Ovary (tissue), 9 donors: ENCODE measurements around the gene ATP2B2. TPM values are rescaled to one million over a fixed set of nuclear protein-coding genes. Genes with fewer than 3 reads are reported as not detected.

ENCODE experiments used
- DNase-seq, 5 donors: peaks; one replicate each; pipeline ENCODE4 v3.0.0-alpha.2; 2019 to 2020
- H3K27ac ChIP-seq, 2 donors: fragments of 200-600 bp; one replicate each; pipeline versions ENCODE4 v1.5.1 to v1.8.0; 2019 to 2022
- H3K27me3 ChIP-seq: fragments of 200-600 bp; one replicate; pipeline ENCODE4 v1.8.0; 2022
- H3K36me3 ChIP-seq: fragments of 200-600 bp; sonication (generic); one replicate; pipeline ENCODE4 v1.5.1; 2019
- H3K4me1 ChIP-seq: one replicate; pipeline ENCODE4 v1.8.1; 2013; ENCODE audit warnings: mild to moderate bottlenecking, moderate library complexity; ENCODE audit not compliant: insufficient read depth
- H3K4me3 ChIP-seq: fragments of 200-600 bp; sonication (generic); one replicate; pipeline ENCODE4 v1.5.1; 2017
- H3K9me3 ChIP-seq, 2 donors: fragments of 200-600 bp in 1 of 2; sonication (generic) in 1 of 2; one replicate each; pipeline versions ENCODE4 v1.5.1 to v1.8.1; 2013 to 2019; ENCODE audit warnings: mild to moderate bottlenecking in 1 of 2, moderate library complexity in 1 of 2
- CTCF ChIP-seq, 3 donors: fragments of 450-650 bp in 2 of 3; fragments of 200-600 bp in 1 of 3; IDR thresholded peaks; one replicate each; pipeline versions ENCODE4 v1.5.1 to v1.8.0; 2016 to 2022; ENCODE audit warnings: antibody characterized with exemption in 3 of 3, mild to moderate bottlenecking in 1 of 3
- EP300 ChIP-seq: sonication (generic); formaldehyde crosslinking; IDR thresholded peaks from one replicate; pipeline ENCODE4 v1.6.1; 2017; ENCODE audit warnings: antibody characterized with exemption
- POLR2A ChIP-seq: fragments of 450-650 bp; IDR thresholded peaks from one replicate; pipeline ENCODE4 v1.6.1; 2017; ENCODE audit warnings: antibody characterized with exemption, mild to moderate bottlenecking, moderate library complexity
- WGBS, 3 donors: extraction: QIAGEN DNeasy Blood & Tissue Kit in 1 of 3; methylation state at CpG; one replicate each; pipeline versions ENCODE4 v1.1.5 to v1.1.7; 2013 to 2017; 5-methylcytosine and 5-hydroxymethylcytosine counted together
- intact Hi-C, 4 donors: fragments of 100-400 bp; cut with DNase I; formaldehyde crosslinking; loops; one replicate each; pipeline versions ENCODE4 v1.11.0 to v1.15.1; 2022 to 2023
- microRNA counts: library from miRNA; unstranded; fragments of <30 nt; microRNA quantifications from one replicate; lab custom pipeline; 2016
- microRNA-seq, 3 donors: library from miRNA; unstranded; fragments of <30 nt; microRNA quantifications; one replicate each; pipeline versions ENCODE4 to v1.2.0, GENCODE V29; 2019 to 2020
- polyA plus RNA-seq, 2 donors: library from polyadenylated mRNA; stranded (reverse); fragments of 200-250 nt in 1 of 2; fragments of 350-450 nt in 1 of 2; fragmentation: Illumina TruSeq in 1 of 2; extraction: RNeasy Lipid Tissue Mini Kit (QIAGEN cat#74804) in 1 of 2; gene quantifications; one replicate each; pipeline ENCODE4 v1.2.3, GENCODE V29; 2013 to 2014
- small RNA-seq: library from RNA; depleted of rRNA; stranded (forward); fragments of <200 nt; gene quantifications from one replicate; pipeline ENCODE3, GENCODE V24; 2016
- total RNA-seq, 7 donors: library from RNA; depleted of rRNA in 2 of 7; stranded (reverse); fragments of >200 nt in 2 of 7; fragmentation: NEBNext Ultra II Directional in 3 of 7; extraction: Animal tissue kit (Norgen Biotek cat#: 25700) in 3 of 7; gene quantifications; one replicate each; pipeline versions ENCODE4 v1.1.0 to v1.2.4, GENCODE V29; 2016 to 2023
- donor health status: DM: no; HTN: no; CAD: no; lungs with moderate emphysema.
- donor health status: DM: no; HTN: no; CAD: no.
- donor health status: Bipolar disorder and iron deficiency.
- donor health status: DM: yes; HTN: yes; CAD: no.
- donor health status: DM: no; HTN: no; CAD: no.
- donor health status: DM: yes; HTN: yes; CAD: no.

ATP2B2 gene
- total and polyA plus RNA-seq, 9 donors: 0.05 to 11.6 (median 0.52) TPM; not detected in 2

GRCh38 chr3:10279384-10280176, 225.8 kb downstream of the ATP2B2 start:
- Histone ChIP-seq H3K4me1 (no peaks in the 10 kb centered on the region), H3K27ac (no peak overlapping the region), H3K36me3 (no peaks in the 10 kb centered on the region), H3K27me3 (no peaks in the 10 kb centered on the region), H3K4me3 (no peak overlapping the region), H3K9me3 (no peaks in the 10 kb centered on the region)
- TF ChIP-seq POLR2A (no peak), CTCF (IDR thresholded peaks at IDR 0.05) (no peak), EP300 (no peak)
- WGBS, 3 donors: 86 to 91% (median 87%) methylated on average over 13 of the region's 13 CpGs
- intact Hi-C loops: no loop called here
- DNase-seq: peak in 2 of 5 donors; percentile 4 to 8

- no peak overlapping the region for H3K4me3 ChIP-seq
- H3K27ac ChIP-seq: no peak overlapping the region
- intact Hi-C loops: no loop called here
- H3K9me3 ChIP-seq: no peaks in the 10 kb centered on the region
- DNase-seq: peak in 2 of 5 donors; percentile 2 to 20
- no peaks in the 10 kb centered on the region for H3K27me3 ChIP-seq
- H3K36me3 ChIP-seq: no peaks in the 10 kb centered on the region
- TF ChIP-seq POLR2A (no peak), EP300 (no peak), CTCF (IDR thresholded peaks at IDR 0.05) (no peak)
- 94 to 100% (median 96%) methylated on average over 1 of the region's 1 CpG for WGBS, 3 donors
- H3K4me1 ChIP-seq: no peaks in the 10 kb centered on the region
Measured at GRCh38 chr3:10278501-10278900, 226.9 kb downstream of the ATP2B2 start.

GRCh38 chr3:10277115-10277625, 228.2 kb downstream of the ATP2B2 start:
- intact Hi-C loops: no loop called here
- no peak overlapping the region for H3K27ac ChIP-seq
- H3K36me3 ChIP-seq: no peaks in the 10 kb centered on the region
- 78 to 91% (median 85%) methylated on average over 3 of the region's 3 CpGs for WGBS, 3 donors
- H3K4me3 ChIP-seq: no peak overlapping the region
- H3K9me3 ChIP-seq: no peaks in the 10 kb centered on the region
- H3K4me1 ChIP-seq: peaks cover 6% of the 10 kb centered on the region
- peak in 1 of 5 donors; percentile 5 for DNase-seq
- TF ChIP-seq EP300: no peak
- no peak for TF ChIP-seq POLR2A
- no peak for TF ChIP-seq CTCF (IDR thresholded peaks at IDR 0.05)
- no peaks in the 10 kb centered on the region for H3K27me3 ChIP-seq

GRCh38 chr3:10274601-10275000, 230.8 kb downstream of the ATP2B2 start:
- no peaks in the 10 kb centered on the region for H3K36me3 ChIP-seq
- TF ChIP-seq POLR2A: no peak
- no peak for TF ChIP-seq CTCF (IDR thresholded peaks at IDR 0.05)
- TF ChIP-seq EP300: no peak
- no peaks in the 10 kb centered on the region for H3K27me3 ChIP-seq
- no peak for DNase-seq
- no peak overlapping the region for H3K4me3 ChIP-seq
- no peaks in the 10 kb centered on the region for H3K9me3 ChIP-seq
- H3K4me1 ChIP-seq: peaks cover 6% of the 10 kb centered on the region
- no peak overlapping the region for H3K27ac ChIP-seq
- intact Hi-C loops: no loop called here
- 54 to 87% (median 79%) methylated on average over 1 of the region's 1 CpG for WGBS, 3 donors

MicroRNAs encoded within 50 kb of the gene (microRNA counts, 767-probe panel; counts per million panel counts)
- microRNA hsa-miR-378b (lab: Ali Mortazavi, UCI) (530 counts per million, percentile 78 among the panel's probes with 10 or more counts), microRNA hsa-miR-885-3p (lab: Ali Mortazavi, UCI) (530 counts per million, percentile 78 among the panel's probes with 10 or more counts), microRNA hsa-miR-885-5p (lab: Ali Mortazavi, UCI) (530 counts per million, percentile 78 among the panel's probes with 10 or more counts)

Small RNA genes lying within 50 kb of the gene (microRNA-seq; reads per million reads assigned to microRNA genes)
- 0 to 0.38 (median 0) reads per million in 3 donors for gene MIR378B
- gene MIR885: 0 to 0.63 (median 0.36) reads per million in 3 donors

Small RNA genes lying within 50 kb of the gene (small RNA-seq; reads per million reads assigned to genes)
- gene MIR378B (not detected), gene MIR885 (not detected), gene RF02126 (not detected)

Other genes starting within 250 kb of the ATP2B2 start
- 1 to 10 TPM in 5 of 7 donors, under 1 TPM in 2; 0.24 to 2.4 (median 1.7) TPM for gene GHRL, start 212.6 kb downstream of the ATP2B2 start, total RNA-seq
- under 1 TPM; 0.23 to 0.34 TPM for gene GHRL, start 212.6 kb downstream of the ATP2B2 start, polyA plus RNA-seq
- 10 to 100 TPM; 48.8 to 93.6 (median 74.5) TPM for gene SEC13, start 184.5 kb downstream of the ATP2B2 start, total RNA-seq
- 10 to 100 TPM; 47.6 to 75.5 TPM for gene SEC13, start 184.5 kb downstream of the ATP2B2 start, polyA plus RNA-seq